Tibial nerve (tissue), 4 donors: ENCODE results near the gene LMBR1. TPM values are rescaled to one million over a fixed set of nuclear protein-coding genes. Genes with fewer than 3 reads are reported as not detected.

Experiments
- DNase-seq, 2 donors: peaks; one replicate each; pipeline ENCODE4 v3.0.0-alpha.2; 2019; ENCODE audit warnings: low spot score in 2 of 2
- H3K27ac ChIP-seq, 4 donors: fragments of 200-600 bp; sonication (generic) in 3 of 4; one replicate each; pipeline ENCODE4 v1.5.1; 2017 to 2019; ENCODE audit warnings: mild to moderate bottlenecking in 1 of 4
- H3K27me3 ChIP-seq, 2 donors: fragments of 200-600 bp; sonication (generic) in 1 of 2; one replicate each; pipeline versions ENCODE4 v1.5.1 to v1.6.0; 2017 to 2019
- H3K36me3 ChIP-seq, 3 donors: fragments of 200-600 bp; sonication (generic); one replicate each; pipeline ENCODE4 v1.5.1; 2018 to 2019
- H3K4me1 ChIP-seq, 4 donors: fragments of 200-600 bp; sonication (generic) in 3 of 4; one replicate each; pipeline ENCODE4 v1.5.1; 2017 to 2019
- H3K4me3 ChIP-seq, 4 donors: fragments of 200-600 bp; sonication (generic) in 3 of 4; one replicate each; pipeline ENCODE4 v1.5.1; 2017 to 2019; ENCODE audit warnings: mild to moderate bottlenecking in 1 of 4, moderate library complexity in 1 of 4
- H3K9me3 ChIP-seq, 4 donors: fragments of 200-600 bp; sonication (generic) in 3 of 4; one replicate each; pipeline ENCODE4 v1.5.1; 2017 to 2019
- EP300 ChIP-seq, 2 donors: sonication (generic); formaldehyde crosslinking; IDR thresholded peaks; one replicate each; pipeline ENCODE4 v1.6.1; 2017; ENCODE audit warnings: antibody characterized with exemption in 2 of 2, mild to moderate bottlenecking in 1 of 2
- POLR2A ChIP-seq, 2 donors: fragments of 450-650 bp; IDR thresholded peaks; one replicate each; pipeline ENCODE4 v1.6.1; 2017; ENCODE audit warnings: antibody characterized with exemption in 2 of 2, mild to moderate bottlenecking in 2 of 2, moderate library complexity in 2 of 2
- WGBS, 2 donors: methylation state at CpG; one replicate each; pipeline ENCODE4 v1.1.5; 2018; 5-methylcytosine and 5-hydroxymethylcytosine counted together
- total RNA-seq, 4 donors: library from RNA; depleted of rRNA; stranded (reverse); fragments of >200 nt; gene quantifications; one replicate each; pipeline ENCODE4 v1.1.0, GENCODE V29; 2016
- TF ChIP-seq, protein P1 (sequence below), 5 experiments: fragments of 200-600 bp in 3 of 5; fragments of 450-650 bp in 2 of 5; sonication (generic) in 3 of 5; IDR thresholded peaks; one replicate each; pipeline ENCODE4 v1.5.1; 2016 to 2019; ENCODE audit warnings: antibody characterized with exemption in 5 of 5, mild to moderate bottlenecking in 3 of 5, moderate library complexity in 2 of 5

Gene LMBR1
- total RNA-seq, 4 donors from 2014 or later = 48.1 to 139 (median 77.3) TPM

DNA sequence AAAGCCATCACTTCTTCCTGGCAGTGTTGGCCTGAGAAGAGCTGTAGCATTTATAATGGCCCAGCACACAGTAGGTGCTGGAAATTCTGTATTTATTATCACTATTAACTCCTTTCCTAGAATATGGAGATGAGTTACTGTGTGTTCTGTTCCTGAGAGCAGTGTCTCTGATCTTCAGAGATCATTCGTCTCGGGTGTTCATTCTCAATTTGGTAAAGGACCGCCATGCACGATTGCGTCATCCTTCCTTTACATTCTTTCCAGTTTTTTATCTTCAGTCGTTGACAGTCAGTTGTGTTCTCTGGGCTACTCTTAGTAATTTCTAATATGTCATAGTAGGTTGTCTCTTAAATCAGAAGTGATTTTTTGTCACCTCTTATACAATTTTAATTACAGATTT is 233.8 kb downstream of the LMBR1 start:
- Histone ChIP-seq H3K9me3 (no peaks in the 10 kb centered on the region), H3K36me3 (no peaks in the 10 kb centered on the region), H3K27me3 (no peaks in the 10 kb centered on the region), H3K4me3 (no peak overlapping the region), H3K4me1 (no peaks in the 10 kb centered on the region), H3K27ac (no peak overlapping the region)
- no peak for DNase-seq
- 88 to 98% methylated on average over 6 of the region's 6 CpGs for WGBS, 2 donors
- no peak for TF ChIP-seq EP300 (IDR thresholded peaks at IDR 0.05)
- no peak for TF ChIP-seq POLR2A (IDR thresholded peaks at IDR 0.05)
- TF ChIP-seq, protein P1, sequence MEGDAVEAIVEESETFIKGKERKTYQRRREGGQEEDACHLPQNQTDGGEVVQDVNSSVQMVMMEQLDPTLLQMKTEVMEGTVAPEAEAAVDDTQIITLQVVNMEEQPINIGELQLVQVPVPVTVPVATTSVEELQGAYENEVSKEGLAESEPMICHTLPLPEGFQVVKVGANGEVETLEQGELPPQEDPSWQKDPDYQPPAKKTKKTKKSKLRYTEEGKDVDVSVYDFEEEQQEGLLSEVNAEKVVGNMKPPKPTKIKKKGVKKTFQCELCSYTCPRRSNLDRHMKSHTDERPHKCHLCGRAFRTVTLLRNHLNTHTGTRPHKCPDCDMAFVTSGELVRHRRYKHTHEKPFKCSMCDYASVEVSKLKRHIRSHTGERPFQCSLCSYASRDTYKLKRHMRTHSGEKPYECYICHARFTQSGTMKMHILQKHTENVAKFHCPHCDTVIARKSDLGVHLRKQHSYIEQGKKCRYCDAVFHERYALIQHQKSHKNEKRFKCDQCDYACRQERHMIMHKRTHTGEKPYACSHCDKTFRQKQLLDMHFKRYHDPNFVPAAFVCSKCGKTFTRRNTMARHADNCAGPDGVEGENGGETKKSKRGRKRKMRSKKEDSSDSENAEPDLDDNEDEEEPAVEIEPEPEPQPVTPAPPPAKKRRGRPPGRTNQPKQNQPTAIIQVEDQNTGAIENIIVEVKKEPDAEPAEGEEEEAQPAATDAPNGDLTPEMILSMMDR (IDR thresholded peaks at IDR 0.05) = no peak

DNA sequence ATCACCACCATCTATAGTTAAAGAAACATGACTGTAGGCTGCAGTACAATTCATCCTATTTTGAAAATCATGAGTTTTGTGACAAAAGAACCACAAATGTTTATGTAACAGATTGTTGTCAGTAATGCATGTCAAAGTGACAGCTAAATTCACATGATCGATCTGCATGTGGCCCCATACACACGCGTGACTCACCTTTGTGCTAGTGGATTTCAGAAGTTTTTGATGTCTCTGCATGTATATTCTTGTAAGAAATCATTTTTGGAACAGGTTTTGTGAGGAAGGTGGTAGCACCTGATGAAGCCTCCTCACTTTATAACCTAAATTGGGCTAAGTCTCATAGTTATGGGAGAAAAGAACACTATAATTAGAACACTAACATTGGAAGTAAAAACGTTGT is 235.3 kb downstream of the LMBR1 start:
- Histone ChIP-seq H3K9me3 (no peaks in the 10 kb centered on the region), H3K27me3 (no peaks in the 10 kb centered on the region), H3K4me1 (no peaks in the 10 kb centered on the region), H3K27ac (no peak overlapping the region), H3K36me3 (no peaks in the 10 kb centered on the region), H3K4me3 (no peak overlapping the region)
- DNase-seq = no peak
- whole genome bisulfite sequencing, 2 donors = 92 to 93% methylated on average over 4 of the region's 4 CpGs
- TF ChIP-seq EP300 (IDR thresholded peaks at IDR 0.05) (no peak), POLR2A (IDR thresholded peaks at IDR 0.05) (no peak)
- TF ChIP-seq, protein P1 (IDR thresholded peaks at IDR 0.05) = no peak

DNA sequence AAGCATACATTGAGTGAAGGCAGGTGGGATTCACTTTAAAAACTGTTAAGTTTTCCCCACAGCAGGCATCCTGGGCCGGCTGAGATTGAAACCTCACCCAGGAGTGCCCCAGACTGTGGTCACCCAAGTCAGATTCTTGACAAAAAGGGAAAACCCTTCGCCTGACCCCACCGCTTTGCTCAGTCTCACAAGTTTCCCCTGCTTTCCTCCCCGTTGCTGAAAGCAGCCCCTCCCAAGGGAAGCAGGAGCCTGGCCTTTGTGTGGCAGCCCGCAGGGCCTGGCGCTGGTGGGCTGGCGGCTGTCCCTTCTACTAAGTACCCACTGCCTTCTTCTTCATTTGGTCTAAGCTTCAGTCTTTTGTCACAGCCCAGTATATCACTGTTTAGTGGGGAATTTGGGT is 236.4 kb downstream of the LMBR1 start:
- TF ChIP-seq, protein P1 (IDR thresholded peaks at IDR 0.05) = no peak
- TF ChIP-seq POLR2A (IDR thresholded peaks at IDR 0.05) = no peak
- TF ChIP-seq EP300 (IDR thresholded peaks at IDR 0.05) = no peak
- DNase-seq = no peak
- no peaks in the 10 kb centered on the region for H3K4me1 ChIP-seq
- WGBS, 2 donors = 53 to 56% methylated on average over 7 of the region's 7 CpGs
- no peaks in the 10 kb centered on the region for H3K36me3 ChIP-seq
- H3K27ac ChIP-seq = no peak overlapping the region
- H3K4me3 ChIP-seq = no peak overlapping the region
- peaks cover 0 to 6% of the 10 kb centered on the region in 2 donors for H3K27me3 ChIP-seq
- H3K9me3 ChIP-seq = no peaks in the 10 kb centered on the region

DNA sequence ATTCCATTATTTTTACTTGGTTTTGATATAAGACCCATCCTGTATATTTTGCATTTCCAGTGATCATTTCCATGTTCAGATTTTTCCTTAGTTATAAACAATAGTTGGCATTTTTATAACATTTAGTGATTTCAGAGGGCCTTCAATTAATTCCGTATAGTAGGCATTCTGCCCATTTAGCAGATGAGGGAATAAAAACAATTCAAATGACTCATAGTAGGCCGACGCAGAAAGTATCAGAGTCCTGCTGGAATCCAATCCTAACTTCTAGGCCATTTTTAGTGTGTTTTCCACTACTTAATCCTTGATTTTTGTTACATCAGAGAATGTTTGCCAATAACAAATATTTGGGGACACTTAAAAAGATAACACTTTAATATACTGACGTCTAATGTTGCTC is 237.0 kb downstream of the LMBR1 start:
- no peaks in the 10 kb centered on the region for H3K9me3 ChIP-seq
- no peaks in the 10 kb centered on the region for H3K36me3 ChIP-seq
- TF ChIP-seq EP300 (IDR thresholded peaks at IDR 0.05) (no peak), POLR2A (IDR thresholded peaks at IDR 0.05) (no peak)
- TF ChIP-seq, protein P1 (IDR thresholded peaks at IDR 0.05) = no peak
- no peak overlapping the region for H3K27ac ChIP-seq
- WGBS, 2 donors = 66 to 69% methylated on average over 4 of the region's 4 CpGs
- H3K4me3 ChIP-seq = no peak overlapping the region
- H3K27me3 ChIP-seq = peaks cover 0 to 7% of the 10 kb centered on the region in 2 donors
- no peaks in the 10 kb centered on the region for H3K4me1 ChIP-seq
- DNase-seq = no peak

DNA sequence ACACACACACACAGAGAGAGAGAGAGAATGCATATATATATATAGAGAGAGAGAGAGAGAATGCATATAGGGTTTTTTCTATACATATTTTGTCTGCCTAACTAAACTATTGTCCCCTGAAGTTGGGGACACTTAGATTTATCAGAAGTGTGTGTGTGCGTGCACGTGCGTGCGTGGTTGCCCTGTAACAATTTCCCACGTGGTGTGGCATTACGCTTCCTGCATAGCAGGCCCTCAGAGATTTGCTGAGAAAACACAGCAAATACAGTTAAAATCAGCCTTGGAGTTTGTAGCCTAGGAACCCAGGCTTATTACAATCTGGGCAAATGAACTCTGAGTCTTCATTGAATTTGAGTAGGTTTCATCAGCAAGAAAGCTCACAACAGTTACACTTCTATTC is 237.7 kb downstream of the LMBR1 start:
- no peaks in the 10 kb centered on the region for H3K36me3 ChIP-seq
- no peak for TF ChIP-seq EP300 (IDR thresholded peaks at IDR 0.05)
- TF ChIP-seq POLR2A (IDR thresholded peaks at IDR 0.05) = no peak
- TF ChIP-seq, protein P1 (IDR thresholded peaks at IDR 0.05) = no peak
- 79 to 86% methylated on average over 6 of the region's 6 CpGs for WGBS, 2 donors
- H3K27me3 ChIP-seq = peaks cover 0 to 7% of the 10 kb centered on the region in 2 donors
- H3K4me1 ChIP-seq = no peaks in the 10 kb centered on the region
- H3K4me3 ChIP-seq = no peak overlapping the region
- H3K9me3 ChIP-seq = no peaks in the 10 kb centered on the region
- no peak for DNase-seq
- H3K27ac ChIP-seq = no peak overlapping the region
